GM23248 (cell line): Measurements from ENCODE around the gene DHRS4L2. TPM values are rescaled to one million over a fixed set of nuclear protein-coding genes. Genes with fewer than 3 reads are reported as not detected.
A peak's percentile ranks its signal among the peaks of the same experiment; 100 is the strongest.
"Not testable (repeated sequence)": the region's sequence is repeated elsewhere in the genome, so short reads cannot be mapped to it uniquely, and the experiment has no call there.

ENCODE experiments used
- DNase-seq: peaks from one replicate; pipeline ENCODE4 v3.0.0-alpha.2; 2015
- H2AFZ ChIP-seq: fragments of 200-600 bp; sonication (generic); 2 replicates; pipeline ENCODE4 v1.6.1; 2016; ENCODE audit warnings: antibody characterized with exemption
- H3F3A ChIP-seq: fragments of 200-600 bp; sonication (generic); 2 replicates; pipeline ENCODE4 v1.6.1; 2016; ENCODE audit warnings: mild to moderate bottlenecking, antibody characterized with exemption, mixed run types; ENCODE audit not compliant: insufficient read depth
- H3K27ac ChIP-seq: fragments of 200-600 bp; sonication (generic); 2 replicates; pipeline ENCODE4 v1.5.1; 2016; ENCODE audit warnings: mild to moderate bottlenecking
- H3K27me3 ChIP-seq: fragments of 200-600 bp; sonication (generic); replicated peaks from 2 replicates; pipeline ENCODE4 v1.6.1; 2016; ENCODE audit warnings: mild to moderate bottlenecking; ENCODE audit not compliant: insufficient read depth
- H3K36me3 ChIP-seq: fragments of 200-600 bp; sonication (generic); 2 replicates; pipeline ENCODE4 v1.6.1; 2016; ENCODE audit warnings: low read depth, mild to moderate bottlenecking
- H3K4me1 ChIP-seq: fragments of 200-600 bp; sonication (generic); 2 replicates; pipeline ENCODE4 v1.6.1; 2016; ENCODE audit warnings: mild to moderate bottlenecking; ENCODE audit not compliant: insufficient read depth
- H3K4me2 ChIP-seq: fragments of 200-600 bp; sonication (generic); one replicate; pipeline ENCODE4 v1.6.1; 2016; ENCODE audit warnings: mild to moderate bottlenecking; ENCODE audit not compliant: unreplicated experiment
- H3K4me3 ChIP-seq: fragments of 200-600 bp; sonication (generic); 2 replicates; pipeline ENCODE4 v1.5.1; 2016; ENCODE audit warnings: mild to moderate bottlenecking
- H3K79me2 ChIP-seq: fragments of 200-600 bp; sonication (generic); 2 replicates; pipeline ENCODE4 v1.6.1; 2016; ENCODE audit warnings: mild to moderate bottlenecking; ENCODE audit not compliant: insufficient read depth
- H3K9ac ChIP-seq: fragments of 200-600 bp; sonication (generic); 2 replicates; pipeline ENCODE4 v1.6.1; 2016; ENCODE audit warnings: mild to moderate bottlenecking
- H3K9me2 ChIP-seq: fragments of 200-600 bp; sonication (generic); 2 replicates; pipeline ENCODE4 v1.6.1; 2016; ENCODE audit warnings: mixed run types, mild to moderate bottlenecking, moderate library complexity; ENCODE audit not compliant: insufficient read depth
- H3K9me3 ChIP-seq: fragments of 200-600 bp; sonication (generic); one replicate; pipeline ENCODE4 v1.6.1; 2017; ENCODE audit warnings: low read depth
- H4K20me1 ChIP-seq: fragments of 200-600 bp; sonication (generic); 2 replicates; pipeline ENCODE4 v1.6.0; 2016; ENCODE audit not compliant: insufficient read depth
- EZH2 ChIP-seq: fragments of 200-600 bp; sonication (generic); IDR thresholded peaks from 2 replicates; pipeline ENCODE4 v1.6.1; 2018; ENCODE audit warnings: antibody characterized with exemption, mild to moderate bottlenecking; ENCODE audit not compliant: insufficient read depth, poor library complexity, severe bottlenecking
- EZH2phosphoT487 ChIP-seq: fragments of 200-600 bp; sonication (generic); IDR thresholded peaks from 2 replicates; pipeline ENCODE4 v1.6.1; 2018; ENCODE audit warnings: antibody characterized with exemption, moderate library complexity, mild to moderate bottlenecking, low read depth; ENCODE audit not compliant: insufficient read depth
- WGBS, 2 experiments: methylation state at CpG; one replicate each; pipeline ENCODE4 v1.1.6; 2015 to 2017; ENCODE audit warnings: low lambda C conversion rate in 2 of 2, low coverage in 1 of 2; ENCODE audit errors: missing lambda C conversion rate in 2 of 2; 5-methylcytosine and 5-hydroxymethylcytosine counted together
- in situ Hi-C: fragments of 300-500 bp; cut with MboI; formaldehyde crosslinking; loops from 2 replicates; pipeline ENCODE4 v1.15.0; 2020
- polyA plus RNA-seq: library from polyadenylated mRNA; unstranded; fragments of >200 nt; fragmentation: Nextera tagmentation; extraction: Ambion mirVana; gene quantifications from 2 replicates; pipeline ENCODE4 v1.2.1, GENCODE V29; 2016
- total RNA-seq: library from RNA; depleted of rRNA; stranded (reverse); fragments of >200 nt; shearing (Covaris generic); gene quantifications from 2 replicates; pipeline ENCODE4 v1.2.3, GENCODE V29; 2014; rRNA removed

Gene DHRS4L2
- 5.1 and 10.1 TPM in 2 replicates for total RNA-seq
- polyA plus RNA-seq, result 16.8 and 19.2 TPM in 2 replicates

GRCh38 chr14:23988607-23989363 is at the start of gene DHRS4L2:
Gene DHRS4L2 (plus strand): TSS chr14:23988929. CDS start chr14:23988948, 19 bp downstream.
- H3K27me3 ChIP-seq, H4K20me1 ChIP-seq, H3K9me2 ChIP-seq, H3K4me2 ChIP-seq, H3K36me3 ChIP-seq, H3K4me3 ChIP-seq, in situ Hi-C loops, H3K79me2 ChIP-seq, H3K9me3 ChIP-seq, H3K9ac ChIP-seq: not testable (repeated sequence)
- DNase-seq, result peak; percentile 69
- Histone ChIP-seq H3F3A (peaks cover 35% of the 10 kb centered on the region), H3K27ac (0 out of 2 replicates have a peak within 1 kb of the TSS, but pooled peaks have one; percentile 67), H2AFZ (0 out of 2 replicates have a peak within 1 kb of the TSS, but pooled peaks have one; percentile 51), H3K4me1 (peaks cover 30% of the 10 kb centered on the region)
- WGBS, 2 experiments, result 34 to 45% methylated on average over 30 to 38 of the region's 40 CpGs

DNA sequence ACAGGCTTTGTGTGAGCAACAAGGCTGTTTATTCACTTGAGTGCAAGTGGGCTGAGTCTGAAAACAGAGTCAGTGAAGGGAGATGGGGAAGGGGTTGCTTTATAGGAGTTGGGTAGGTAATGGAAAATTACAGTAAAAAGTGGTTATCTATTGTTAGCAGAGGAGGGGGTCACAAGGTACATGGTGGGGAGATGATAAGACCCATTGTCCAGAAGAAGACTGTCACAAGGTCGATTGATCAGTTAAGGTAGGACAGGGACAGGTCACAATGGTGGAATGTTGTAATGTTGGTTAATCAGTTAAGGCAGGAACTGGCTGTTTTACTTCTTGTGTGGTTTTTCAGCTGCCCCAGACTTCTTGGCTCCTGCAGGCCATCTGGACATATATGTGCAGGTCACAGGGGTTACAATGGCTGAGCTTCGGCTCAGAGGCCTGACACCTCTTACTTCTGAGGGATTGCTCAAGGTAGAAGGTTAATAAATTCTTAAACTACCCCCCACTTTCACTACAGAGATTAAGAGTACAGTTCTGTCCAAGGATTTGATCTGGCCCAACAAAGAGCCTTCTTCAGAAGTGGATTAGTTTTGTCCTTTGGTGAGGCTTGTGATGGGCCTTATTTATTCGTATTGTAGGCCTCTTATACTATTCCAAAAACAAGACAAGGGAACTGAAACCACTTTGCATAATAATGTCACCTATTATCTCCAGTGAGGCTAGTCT is 49.0 kb upstream of the DHRS4L2 start:
- Histone ChIP-seq H3F3A (no peaks in the 10 kb centered on the region), H4K20me1 (no peaks in the 10 kb centered on the region), H3K36me3 (no peaks in the 10 kb centered on the region), H3K9me3 (no peaks in the 10 kb centered on the region), H3K27me3 (no peaks in the 10 kb centered on the region), H3K9ac (no peak overlapping the region), H3K4me3 (no peak overlapping the region), H3K79me2 (no peaks in the 10 kb centered on the region), H3K4me1 (no peaks in the 10 kb centered on the region), H3K9me2 (no peaks in the 10 kb centered on the region), H3K27ac (no peak overlapping the region), H3K4me2 (no peak overlapping the region), H2AFZ (no peak overlapping the region)
- DNase-seq, result no peak
- no peak for TF ChIP-seq EZH2
- no peak for TF ChIP-seq EZH2phosphoT487
- in situ Hi-C loops, result no loop called here
- WGBS, 2 experiments, result 55 to 71% methylated on average over 3 of the region's 3 CpGs

DNA sequence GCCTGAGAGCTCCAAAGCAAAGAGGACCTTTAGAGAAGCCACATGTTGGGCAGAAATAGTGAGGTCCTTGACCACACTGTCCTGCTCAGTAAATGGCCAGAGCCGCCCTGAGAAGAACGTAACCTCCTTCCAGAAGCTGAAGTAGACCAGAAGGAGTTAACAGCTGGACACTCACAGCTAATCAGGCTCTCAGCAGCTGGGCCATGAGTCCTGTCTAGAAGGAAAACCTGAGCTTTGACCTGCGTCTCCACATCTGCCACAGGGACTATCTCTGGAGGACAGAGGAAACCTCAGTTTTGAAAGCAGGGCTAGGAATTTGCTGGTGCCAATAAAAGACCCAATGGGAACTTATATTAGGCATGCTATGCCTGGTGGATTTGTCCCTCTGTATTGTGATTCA is 47.5 kb upstream of the DHRS4L2 start:
- Histone ChIP-seq H3K27ac (no peak overlapping the region), H3K4me3 (no peak overlapping the region), H3K9me2 (no peaks in the 10 kb centered on the region), H3K4me1 (no peaks in the 10 kb centered on the region), H3K4me2 (no peak overlapping the region), H3K9me3 (no peaks in the 10 kb centered on the region), H2AFZ (no peak overlapping the region), H4K20me1 (no peaks in the 10 kb centered on the region), H3K27me3 (no peaks in the 10 kb centered on the region), H3K79me2 (peaks cover 4% of the 10 kb centered on the region; the same call in 1 of the 2 replicates), H3K9ac (no peak overlapping the region), H3K36me3 (no peaks in the 10 kb centered on the region), H3F3A (no peaks in the 10 kb centered on the region)
- TF ChIP-seq EZH2phosphoT487 (no peak), EZH2 (no peak)
- no peak for DNase-seq
- WGBS, 2 experiments, result 51 to 59% methylated on average over 3 of the region's 3 CpGs
- in situ Hi-C loops, result no loop called here

DNA sequence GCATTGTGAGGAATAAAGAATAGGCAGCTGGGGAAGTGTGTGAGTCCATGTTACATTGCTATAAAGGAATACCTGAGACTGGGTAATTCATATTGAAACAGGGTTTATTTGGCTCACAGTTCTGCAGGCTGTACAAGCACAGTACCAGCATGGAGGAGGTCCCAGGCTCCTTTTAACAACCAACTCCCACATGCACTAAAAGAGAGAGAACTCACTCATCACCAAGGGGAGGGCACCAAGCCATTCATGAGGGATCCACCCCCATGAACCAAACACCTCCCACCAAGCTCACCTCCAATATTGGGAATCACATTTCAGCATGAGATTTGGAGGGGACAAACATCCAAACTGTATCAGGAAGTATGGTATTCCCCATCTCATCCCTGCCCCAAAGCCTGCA is 47.1 kb upstream of the DHRS4L2 start:
- in situ Hi-C loops, result no loop called here
- Histone ChIP-seq H3K4me1 (no peaks in the 10 kb centered on the region), H3F3A (no peaks in the 10 kb centered on the region), H3K9me3 (no peaks in the 10 kb centered on the region), H3K79me2 (peaks cover 4% of the 10 kb centered on the region; the same call in 1 of the 2 replicates), H3K4me3 (no peak overlapping the region), H3K4me2 (no peak overlapping the region), H3K27me3 (no peaks in the 10 kb centered on the region), H3K36me3 (no peaks in the 10 kb centered on the region), H3K9me2 (no peaks in the 10 kb centered on the region), H3K9ac (no peak overlapping the region), H4K20me1 (no peaks in the 10 kb centered on the region), H2AFZ (no peak overlapping the region), H3K27ac (no peak overlapping the region)
- no peak for DNase-seq
- TF ChIP-seq EZH2phosphoT487 (no peak), EZH2 (no peak)
